Keratinocyte (primary cell): ENCODE results near the gene ARHGAP24.

Source experiments
- CTCF ChIP-seq, 3 experiments: IDR thresholded peaks in 1 of 3; conservative IDR thresholded peaks in 1 of 3; optimal IDR thresholded peaks in 1 of 3; 2 replicates in 2 of 3; 3 replicates in 1 of 3; pipeline versions ENCODE3 to v1.5.1; 2011; ENCODE audit warnings: low read length in 3 of 3, mild to moderate bottlenecking in 3 of 3, moderate library complexity in 2 of 3, control low read depth in 1 of 3, inconsistent platforms in 1 of 3; ENCODE audit not compliant: insufficient read depth in 2 of 3; ENCODE audit errors: extremely low read depth in 1 of 3
- EZH2 ChIP-seq: IDR thresholded peaks from one replicate; pipeline ENCODE4 v1.6.1; 2012; ENCODE audit warnings: inconsistent platforms, mild to moderate bottlenecking, low read length, moderate library complexity

GRCh38 chr4:85760511-85760910, 285.6 kb downstream of the ARHGAP24 start:
- TF ChIP-seq CTCF (optimal IDR thresholded peaks at IDR 0.05 in 1 of 3, IDR thresholded peaks at IDR 0.05 in 1 of 3, conservative IDR thresholded peaks at IDR 0.05 in 1 of 3; ENCODE audit: extremely low read depth in 1 of 3, insufficient read depth in 2 of 3, low read length in 3 of 3) (no peak), EZH2 (no peak)
